Measurements from ENCODE around the gene NFE2L2.

NFE2L2 gene

GRCh38 chr2:177255227-177255601 is 9.3 kb downstream of the NFE2L2 start:
- H3K4me3 ChIP-seq (ENCODE audit: low read depth, low read length), result no peak overlapping the region
- TF ChIP-seq, protein P1, sequence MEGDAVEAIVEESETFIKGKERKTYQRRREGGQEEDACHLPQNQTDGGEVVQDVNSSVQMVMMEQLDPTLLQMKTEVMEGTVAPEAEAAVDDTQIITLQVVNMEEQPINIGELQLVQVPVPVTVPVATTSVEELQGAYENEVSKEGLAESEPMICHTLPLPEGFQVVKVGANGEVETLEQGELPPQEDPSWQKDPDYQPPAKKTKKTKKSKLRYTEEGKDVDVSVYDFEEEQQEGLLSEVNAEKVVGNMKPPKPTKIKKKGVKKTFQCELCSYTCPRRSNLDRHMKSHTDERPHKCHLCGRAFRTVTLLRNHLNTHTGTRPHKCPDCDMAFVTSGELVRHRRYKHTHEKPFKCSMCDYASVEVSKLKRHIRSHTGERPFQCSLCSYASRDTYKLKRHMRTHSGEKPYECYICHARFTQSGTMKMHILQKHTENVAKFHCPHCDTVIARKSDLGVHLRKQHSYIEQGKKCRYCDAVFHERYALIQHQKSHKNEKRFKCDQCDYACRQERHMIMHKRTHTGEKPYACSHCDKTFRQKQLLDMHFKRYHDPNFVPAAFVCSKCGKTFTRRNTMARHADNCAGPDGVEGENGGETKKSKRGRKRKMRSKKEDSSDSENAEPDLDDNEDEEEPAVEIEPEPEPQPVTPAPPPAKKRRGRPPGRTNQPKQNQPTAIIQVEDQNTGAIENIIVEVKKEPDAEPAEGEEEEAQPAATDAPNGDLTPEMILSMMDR (IDR thresholded peaks at IDR 0.05; ENCODE audit: borderline replicate concordance, insufficient read depth, low read depth, low read length), result no peak

DNA sequence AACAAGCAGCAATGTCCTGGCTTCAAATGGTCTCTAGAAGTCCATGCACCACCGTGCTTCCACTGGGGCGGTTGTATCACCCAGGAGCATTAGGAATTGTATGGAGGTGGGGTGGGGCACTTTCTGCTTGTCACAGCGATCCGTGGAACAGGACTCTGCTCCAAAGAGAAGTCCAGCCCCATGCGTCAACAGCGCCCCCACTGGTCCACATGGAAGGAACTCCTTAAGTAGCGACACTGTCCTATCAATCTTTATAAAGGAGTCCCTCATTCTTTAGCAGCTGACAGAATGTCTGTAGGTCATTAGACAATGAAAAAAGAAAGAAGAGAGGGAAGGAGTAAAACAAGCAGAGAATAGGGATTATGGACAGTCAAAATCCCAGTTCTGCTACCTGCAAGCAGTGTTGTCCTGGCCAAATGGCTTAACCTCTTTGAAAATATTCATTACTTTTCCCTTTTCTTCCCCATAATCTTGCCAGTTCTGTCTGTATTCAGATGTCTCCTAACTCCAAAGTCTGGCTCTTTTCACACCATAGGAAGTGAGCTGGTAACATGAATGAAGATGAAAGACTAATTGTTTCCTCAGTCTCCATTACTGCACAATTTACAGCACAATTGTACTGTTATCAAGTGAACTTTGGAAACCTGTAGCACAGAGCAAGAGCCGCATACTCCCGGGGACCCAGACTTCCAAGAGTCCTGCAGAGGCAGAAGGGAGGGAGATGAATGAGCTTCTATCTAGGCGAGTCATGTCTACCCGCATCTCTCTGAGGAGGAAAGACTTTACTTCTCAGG is 9.9 kb downstream of the NFE2L2 start:
- no peak overlapping the region for H3K4me3 ChIP-seq (ENCODE audit: low read depth, low read length)
- TF ChIP-seq, protein P1 (IDR thresholded peaks at IDR 0.05; ENCODE audit: borderline replicate concordance, insufficient read depth, low read depth, low read length), result peak; percentile 53; the same call in 1 of the 2 replicates

DNA sequence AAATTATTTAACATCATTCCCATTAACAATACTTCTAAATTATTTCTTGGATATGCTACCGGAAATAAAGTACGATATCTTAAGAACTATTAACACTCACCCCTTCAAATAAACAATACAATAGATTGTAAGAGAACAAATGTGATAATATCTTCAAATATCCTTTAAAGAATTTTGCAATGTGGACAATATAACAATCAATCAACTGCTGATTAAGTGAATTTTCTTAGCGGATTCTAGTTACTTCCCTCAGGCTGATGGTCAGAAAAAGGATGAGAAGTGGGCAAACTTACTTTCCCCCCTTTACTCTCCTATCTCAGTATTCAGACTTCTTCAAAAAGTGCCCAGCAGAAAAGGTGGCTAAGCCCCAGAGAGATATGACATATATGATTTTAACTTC is 10.8 kb downstream of the NFE2L2 start:
- TF ChIP-seq, protein P1 (IDR thresholded peaks at IDR 0.05; ENCODE audit: borderline replicate concordance, insufficient read depth, low read depth, low read length), result no peak
- H3K4me3 ChIP-seq (ENCODE audit: low read depth, low read length), result no peak overlapping the region

- TF ChIP-seq, protein P1 (IDR thresholded peaks at IDR 0.05; ENCODE audit: borderline replicate concordance, insufficient read depth, low read depth, low read length), result no peak
- no peak overlapping the region for H3K4me3 ChIP-seq (ENCODE audit: low read depth, low read length)
Observed at GRCh38 chr2:177252808-177253531, 11.6 kb downstream of the NFE2L2 start.

DNA sequence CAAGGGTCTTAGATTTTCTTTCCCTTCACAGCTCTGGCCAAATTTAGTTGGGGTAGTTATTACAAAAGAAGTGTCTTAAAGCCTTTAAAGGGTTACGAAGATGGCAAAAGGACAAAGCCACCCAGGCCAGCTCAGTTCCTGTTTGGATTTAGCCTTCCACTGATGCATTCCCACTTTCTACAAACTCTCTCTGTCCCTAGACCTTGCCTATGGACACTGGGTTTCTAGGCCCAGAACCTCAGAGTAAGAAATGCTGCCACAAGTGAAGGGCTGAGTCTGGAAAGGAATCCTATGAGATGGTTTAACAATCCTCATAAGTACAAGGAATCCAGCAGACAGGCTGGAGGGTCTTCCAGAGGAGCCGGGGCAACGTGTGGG is 13.4 kb downstream of the NFE2L2 start:
- TF ChIP-seq, protein P1 (IDR thresholded peaks at IDR 0.05; ENCODE audit: borderline replicate concordance, insufficient read depth, low read depth, low read length), result no peak
- no peak overlapping the region for H3K4me3 ChIP-seq (ENCODE audit: low read depth, low read length)

- no peak overlapping the region for H3K4me3 ChIP-seq (ENCODE audit: low read depth, low read length)
- TF ChIP-seq, protein P1 (IDR thresholded peaks at IDR 0.05; ENCODE audit: borderline replicate concordance, insufficient read depth, low read depth, low read length), result no peak
Observed at GRCh38 chr2:177250461-177250860, 14.1 kb downstream of the NFE2L2 start.

- TF ChIP-seq, protein P1 (IDR thresholded peaks at IDR 0.05; ENCODE audit: borderline replicate concordance, insufficient read depth, low read depth, low read length), result no peak
- no peak overlapping the region for H3K4me3 ChIP-seq (ENCODE audit: low read depth, low read length)
Observed at GRCh38 chr2:177249038-177249437, 15.5 kb downstream of the NFE2L2 start.
